GM12892 (cell line): Measurements from ENCODE around the gene ABAT.

Experiments used
- POLR2A ChIP-seq: IDR thresholded peaks from 2 replicates; pipeline ENCODE4 v1.6.1; 2011; ENCODE audit warnings: low read depth, low read length, control low read depth
- POLR2AphosphoS5 ChIP-seq: IDR thresholded peaks from 2 replicates; pipeline ENCODE4 v1.6.1; 2011; ENCODE audit warnings: low read depth, low read length, control low read depth

- TF ChIP-seq POLR2A (no peak), POLR2AphosphoS5 (no peak)
These were observed 64.7 kb downstream of the ABAT start for GRCh38 chr16:8739151-8739550.
